H1 (cell line): ENCODE measurements around the gene SYT17. TPM values are rescaled to one million over a fixed set of nuclear protein-coding genes. Genes with fewer than 3 reads are reported as not detected.

Experiments
- TCF12 ChIP-seq: IDR thresholded peaks from 2 replicates; pipeline ENCODE4 v1.6.1; 2011; ENCODE audit warnings: low read depth, mild to moderate bottlenecking, low read length
- polyA plus RNA-seq, 7 experiments: library from polyadenylated mRNA; depleted of rRNA in 3 of 7; stranded (reverse) in 5 of 7; unstranded in 2 of 7; fragments of >200 nt in 5 of 7; fragments of 200-250 nt in 2 of 7; gene quantifications; 1 replicate in 5 of 7; 2 replicates in 1 of 7; 4 replicates in 1 of 7; pipeline versions ENCODE4 v1.2.1 to v1.2.3, GENCODE V29; 2011 to 2013; ENCODE audit warnings: missing spikeins in 2 of 7, mixed read lengths in 2 of 7
- total RNA-seq: library from RNA; stranded (reverse); fragmentation: NEBNext Ultra II Directional; extraction: Animal tissue kit (Norgen Biotek cat#: 25700); gene quantifications from 2 replicates; pipeline ENCODE4 v1.2.1, GENCODE V29; 2021

Gene SYT17
- total and polyA plus RNA-seq, 2 of the 8 experiments (the other 6 are each of a cell fraction or from before 2014, with no cell fraction given), result 5.8 to 18.1 TPM

- no peak for TF ChIP-seq TCF12
These were observed 62.5 kb downstream of the SYT17 start (continued) for GRCh38 chr16:19230575-19230974.
